ENCODE data around the gene RAD51B. TPM values are rescaled to one million over a fixed set of nuclear protein-coding genes. Genes with fewer than 3 reads are reported as not detected.
"Not testable (repeated sequence)": the region's sequence is repeated elsewhere in the genome, so short reads cannot be mapped to it uniquely, and the experiment has no call there.

RAD51B gene
- total RNA-seq, 6 experiments from 2014 or later = 2.7 to 5.8 (median 4.3) TPM

DNA sequence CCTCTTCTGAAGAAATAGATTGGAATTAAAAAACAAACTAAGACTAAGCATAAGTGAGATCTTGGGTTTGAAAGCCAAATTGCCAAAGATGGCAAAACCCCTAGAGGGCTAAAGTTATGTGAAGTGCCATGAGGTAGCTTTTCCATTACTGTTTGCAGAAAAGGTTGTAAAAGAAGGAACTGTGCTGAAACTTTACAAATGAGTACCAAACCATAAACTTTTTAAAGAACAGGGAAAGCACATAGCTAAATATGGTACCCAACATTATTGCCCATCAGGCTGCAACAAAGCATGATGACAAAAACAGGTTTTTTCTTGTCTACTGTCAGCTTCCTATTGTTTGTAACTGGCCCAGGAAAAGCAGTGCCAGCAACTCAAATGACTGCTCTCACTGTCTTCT, 224.2 kb downstream of the RAD51B start:
- H3K9me3 ChIP-seq = no peaks in the 10 kb centered on the region
- no peaks in the 10 kb centered on the region for H3K4me1 ChIP-seq
- no peak overlapping the region for H3K27ac ChIP-seq
- intact Hi-C loops (cut with DNase I) = no loop called here
- no peaks in the 10 kb centered on the region for H3K27me3 ChIP-seq
- no peak for DNase-seq
- H3K36me3 ChIP-seq = no peaks in the 10 kb centered on the region
- TF ChIP-seq POLR2A (IDR thresholded peaks at IDR 0.05) (no peak), CTCF (IDR thresholded peaks at IDR 0.05) (no peak)
- no peak for ATAC-seq
- H3K4me3 ChIP-seq = no peak overlapping the region

DNA sequence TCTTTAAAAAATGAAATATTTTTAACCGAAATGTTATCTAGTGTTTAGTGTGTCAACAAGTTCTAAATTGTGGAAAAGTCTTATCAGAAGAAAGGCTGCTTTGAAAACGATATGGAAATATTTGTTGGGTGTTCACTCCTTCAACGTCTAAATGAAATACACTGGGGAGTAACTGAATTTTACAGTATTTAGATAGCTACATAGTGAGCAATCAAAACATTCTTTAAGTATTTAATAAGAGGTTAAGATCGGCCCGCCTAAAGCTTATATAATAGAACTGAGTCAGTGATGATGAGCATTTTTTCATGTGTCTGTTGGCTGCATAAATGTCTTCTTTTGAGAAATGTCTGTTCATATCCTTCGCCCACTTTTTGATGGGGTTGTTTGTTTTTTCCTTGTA, 228.3 kb downstream of the RAD51B start:
- Histone ChIP-seq H3K27me3 (no peaks in the 10 kb centered on the region), H3K9me3 (no peaks in the 10 kb centered on the region), H3K27ac (no peak overlapping the region), H3K4me1 (no peaks in the 10 kb centered on the region), H3K4me3 (no peak overlapping the region), H3K36me3 (no peaks in the 10 kb centered on the region)
- intact Hi-C loops (cut with DNase I) = no loop called here
- DNase-seq (no peak), ATAC-seq (no peak)
- no peak for TF ChIP-seq CTCF (IDR thresholded peaks at IDR 0.05)
- no peak for TF ChIP-seq POLR2A (IDR thresholded peaks at IDR 0.05)
- WGBS (ENCODE audit: insufficient coverage, low coverage, low lambda C conversion rate, missing lambda C conversion rate) = 80% methylated on average over 6 of the region's 6 CpGs

GRCh38 chr14:68048815-68049214, 229.2 kb downstream of the RAD51B start:
- intact Hi-C loops (cut with DNase I); ATAC-seq; H3K27ac ChIP-seq; H3K4me1 ChIP-seq; H3K9me3 ChIP-seq; H3K36me3 ChIP-seq; H3K4me3 ChIP-seq; DNase-seq; H3K27me3 ChIP-seq: not testable (repeated sequence)
- WGBS (ENCODE audit: insufficient coverage, low coverage, low lambda C conversion rate, missing lambda C conversion rate) = 100% methylated on average over 1 of the region's 2 CpGs

- Histone ChIP-seq H3K27me3 (no peaks in the 10 kb centered on the region), H3K4me3 (no peak overlapping the region), H3K36me3 (no peaks in the 10 kb centered on the region), H3K27ac (no peak overlapping the region), H3K9me3 (no peaks in the 10 kb centered on the region), H3K4me1 (no peaks in the 10 kb centered on the region)
- ATAC-seq (no peak), DNase-seq (no peak)
- intact Hi-C loops (cut with DNase I) = no loop called here
- 83% methylated on average over 2 of the region's 2 CpGs for whole genome bisulfite sequencing (ENCODE audit: insufficient coverage, low coverage, low lambda C conversion rate, missing lambda C conversion rate)
- no peak for TF ChIP-seq CTCF (IDR thresholded peaks at IDR 0.05)
- TF ChIP-seq POLR2A (IDR thresholded peaks at IDR 0.05) = no peak
These were observed 230.6 kb downstream of the RAD51B start for GRCh38 chr14:68050177-68050576.

DNA sequence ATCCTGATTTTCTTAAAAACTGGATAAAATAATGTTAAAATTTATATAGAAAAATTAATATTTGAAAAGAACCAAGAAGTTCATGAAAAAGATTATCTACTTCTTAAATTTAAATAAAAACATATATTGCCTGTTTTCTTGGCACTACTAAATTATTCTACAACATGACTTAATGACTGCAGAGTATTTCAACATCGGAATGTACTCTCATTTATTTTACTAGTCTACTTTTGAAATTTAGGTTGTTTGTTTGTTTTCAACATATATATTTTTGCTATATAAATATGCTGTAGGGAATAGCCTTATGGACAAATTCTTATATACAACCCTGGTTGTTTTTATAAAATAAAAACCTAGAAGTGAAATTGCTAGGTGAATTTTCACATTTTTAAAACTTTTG, 231.6 kb downstream of the RAD51B start:
- no peaks in the 10 kb centered on the region for H3K4me1 ChIP-seq
- no peak for DNase-seq
- no peak overlapping the region for H3K27ac ChIP-seq
- no peaks in the 10 kb centered on the region for H3K27me3 ChIP-seq
- no peak for TF ChIP-seq CTCF (IDR thresholded peaks at IDR 0.05)
- no peak for TF ChIP-seq POLR2A (IDR thresholded peaks at IDR 0.05)
- 100% methylated on average over 1 of the region's 1 CpG for WGBS (ENCODE audit: insufficient coverage, low coverage, low lambda C conversion rate, missing lambda C conversion rate)
- H3K9me3 ChIP-seq = no peaks in the 10 kb centered on the region
- H3K4me3 ChIP-seq = no peak overlapping the region
- intact Hi-C loops (cut with DNase I) = no loop called here
- H3K36me3 ChIP-seq = no peaks in the 10 kb centered on the region
- no peak for ATAC-seq
